Right renal cortex interstitium (tissue), 3 donors: Measurements from ENCODE around the gene SMARCD2. TPM values are rescaled to one million over a fixed set of nuclear protein-coding genes. Genes with fewer than 3 reads are reported as not detected.
"Not testable (repeated sequence)": the region's sequence is repeated elsewhere in the genome, so short reads cannot be mapped to it uniquely, and the experiment has no call there.

Experiments used
- DNase-seq, 3 donors: peaks; one replicate each; pipeline ENCODE4 v3.0.0-alpha.2; 2013; ENCODE audit warnings: low read depth in 3 of 3, low spot score in 2 of 3
- polyA plus RNA-seq, 3 donors: library from polyadenylated mRNA; unstranded; fragments of 120-200 nt; gene quantifications; one replicate each; pipeline ENCODE4 v1.2.1, GENCODE V29; 2013; ENCODE audit not compliant: insufficient read length in 3 of 3

Gene SMARCD2
- polyA plus RNA-seq, 3 donors = 52.7 to 56.1 (median 53.4) TPM

DNA sequence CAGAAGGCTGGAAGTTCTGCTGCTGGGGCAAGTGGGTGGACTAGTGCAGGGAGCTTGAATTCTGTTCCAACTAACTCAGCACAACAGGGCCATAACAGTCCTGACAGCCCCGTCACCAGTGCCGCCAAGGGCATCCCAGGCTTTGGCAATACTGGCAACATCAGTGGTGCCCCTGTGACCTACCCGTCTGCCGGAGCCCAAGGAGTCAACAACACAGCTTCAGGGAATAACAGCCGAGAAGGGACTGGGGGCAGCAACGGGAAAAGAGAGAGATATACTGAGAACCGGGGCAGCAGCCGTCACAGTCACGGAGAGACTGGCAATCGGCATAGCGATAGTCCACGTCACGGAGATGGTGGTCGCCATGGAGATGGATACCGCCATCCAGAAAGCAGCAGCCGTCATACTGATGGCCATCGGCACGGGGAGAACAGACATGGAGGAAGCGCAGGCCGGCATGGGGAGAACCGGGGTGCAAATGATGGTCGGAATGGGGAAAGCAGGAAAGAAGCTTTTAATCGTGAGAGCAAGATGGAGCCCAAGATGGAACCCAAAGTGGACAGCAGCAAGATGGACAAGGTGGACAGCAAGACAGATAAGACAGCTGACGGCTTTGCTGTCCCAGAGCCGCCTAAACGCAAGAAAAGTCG is 24.6 kb downstream of the SMARCD2 start:
- no peak for DNase-seq

DNA sequence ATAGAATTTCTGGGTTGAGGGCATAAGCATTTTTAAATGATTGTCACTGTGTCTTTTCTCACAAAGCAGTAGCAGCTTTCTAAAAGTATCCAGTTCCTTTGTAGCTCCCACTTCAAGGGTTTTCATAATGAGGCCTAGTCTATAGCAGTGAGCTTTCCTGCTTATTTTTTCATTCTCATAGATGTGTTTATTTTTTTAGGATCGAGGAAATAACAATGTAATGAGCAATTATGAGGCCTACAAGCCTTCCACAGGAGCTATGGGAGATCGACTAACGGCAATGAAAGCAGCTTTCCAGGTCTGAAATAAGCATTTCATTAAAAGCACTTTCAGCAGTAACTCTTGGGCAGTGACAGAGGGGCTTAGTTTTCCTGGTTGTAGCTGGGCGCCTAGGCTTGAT is 25.8 kb downstream of the SMARCD2 start:
- no peak for DNase-seq

DNA sequence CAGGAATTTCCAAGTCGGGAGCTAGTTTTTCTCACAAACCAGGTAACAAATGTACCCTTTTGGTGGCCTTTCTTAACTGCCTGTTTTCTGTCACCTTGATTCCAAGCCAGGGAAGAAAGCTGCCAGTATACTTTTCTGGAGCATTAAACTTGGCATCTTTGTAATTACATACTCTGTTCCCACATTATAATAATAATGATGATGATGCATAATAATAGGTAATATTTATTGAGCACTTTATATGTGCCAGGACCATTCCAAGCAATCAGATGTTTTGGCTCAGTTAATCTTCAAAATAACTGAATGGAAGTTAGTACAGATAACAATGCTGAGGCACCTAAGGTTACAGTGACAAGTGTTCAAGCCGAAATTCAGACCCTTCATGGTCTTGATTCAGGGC is 26.4 kb downstream of the SMARCD2 start:
- no peak for DNase-seq

DNA sequence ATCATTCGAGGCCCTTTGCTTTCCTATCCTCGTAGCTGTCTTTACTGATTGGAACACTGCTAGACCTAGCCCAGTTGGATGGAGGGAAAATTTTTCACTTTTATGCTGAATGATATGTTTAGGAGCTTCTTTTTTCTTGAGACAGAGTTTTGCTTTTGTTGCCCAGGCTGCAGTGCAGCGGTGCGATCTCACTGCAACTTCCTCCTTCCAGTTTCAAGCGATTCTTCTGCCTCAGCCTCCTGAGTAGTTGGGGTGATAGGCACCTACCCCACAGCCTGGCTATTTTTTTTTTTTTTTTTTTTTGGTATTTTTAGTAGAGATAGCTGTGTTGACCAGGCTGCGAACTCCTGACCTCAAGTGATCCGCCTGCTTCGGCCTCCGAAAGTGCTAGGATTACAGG is 32.5 kb downstream of the SMARCD2 start:
- no peak for DNase-seq

DNA sequence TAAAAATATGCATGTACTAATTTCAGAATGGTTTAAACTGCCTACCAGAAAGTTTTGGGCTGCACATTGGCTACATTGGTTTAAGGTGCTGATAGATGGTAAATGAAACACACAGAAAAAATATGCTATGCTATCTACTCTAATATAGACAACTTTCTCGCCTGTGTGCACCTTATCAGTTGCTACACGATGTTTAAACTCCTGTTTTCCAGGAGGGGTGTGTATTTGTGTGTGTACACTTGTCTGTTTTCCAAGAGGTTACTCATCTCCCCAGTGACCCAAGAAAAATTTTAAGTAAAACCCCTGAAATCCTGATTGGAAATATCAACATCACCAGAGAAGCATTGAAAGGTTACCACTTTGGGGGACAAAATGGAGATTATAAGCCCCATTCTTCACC is 36.9 kb downstream of the SMARCD2 start:
- DNase-seq = no peak

DNA sequence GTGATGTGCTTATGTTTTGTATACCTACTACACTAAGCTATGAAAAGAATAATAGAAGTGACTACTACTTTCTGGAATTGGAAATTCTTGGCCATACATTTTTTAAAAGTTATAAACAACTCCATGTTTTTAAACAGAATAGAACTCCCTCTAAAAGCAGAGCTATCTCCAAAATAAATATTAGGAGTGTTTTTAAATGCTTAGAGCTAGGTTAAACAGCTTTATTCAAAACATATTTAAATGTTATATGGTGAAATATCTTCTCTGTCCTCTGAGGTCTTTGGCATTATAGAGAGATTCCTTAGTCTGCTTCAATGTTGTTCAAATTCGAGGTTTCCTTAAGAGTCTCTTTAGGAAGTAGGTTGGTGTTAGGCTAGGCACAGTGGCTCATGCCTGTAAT is 38.2 kb downstream of the SMARCD2 start:
- DNase-seq = no peak

DNA sequence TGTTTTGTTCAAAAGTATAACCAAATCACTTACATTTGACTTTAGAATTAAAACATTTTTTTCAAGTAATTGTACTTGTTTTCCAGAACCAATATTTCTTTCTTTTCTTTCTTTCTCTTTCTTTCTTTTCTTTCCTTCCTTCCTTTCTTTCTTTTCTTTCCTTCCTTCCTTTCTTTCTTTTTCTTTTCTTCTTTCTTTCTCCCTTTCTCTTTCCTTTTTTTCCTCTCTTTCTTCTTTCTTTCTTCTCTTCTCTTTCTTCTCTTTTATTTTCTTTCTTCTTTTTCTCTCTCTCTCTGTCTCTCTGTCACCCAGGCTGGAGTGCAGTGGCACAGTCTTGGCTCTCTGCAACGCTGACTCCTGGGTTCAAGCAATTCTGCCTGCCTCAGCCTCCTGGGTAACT is 41.7 kb downstream of the SMARCD2 start:
- no peak for DNase-seq

DNA sequence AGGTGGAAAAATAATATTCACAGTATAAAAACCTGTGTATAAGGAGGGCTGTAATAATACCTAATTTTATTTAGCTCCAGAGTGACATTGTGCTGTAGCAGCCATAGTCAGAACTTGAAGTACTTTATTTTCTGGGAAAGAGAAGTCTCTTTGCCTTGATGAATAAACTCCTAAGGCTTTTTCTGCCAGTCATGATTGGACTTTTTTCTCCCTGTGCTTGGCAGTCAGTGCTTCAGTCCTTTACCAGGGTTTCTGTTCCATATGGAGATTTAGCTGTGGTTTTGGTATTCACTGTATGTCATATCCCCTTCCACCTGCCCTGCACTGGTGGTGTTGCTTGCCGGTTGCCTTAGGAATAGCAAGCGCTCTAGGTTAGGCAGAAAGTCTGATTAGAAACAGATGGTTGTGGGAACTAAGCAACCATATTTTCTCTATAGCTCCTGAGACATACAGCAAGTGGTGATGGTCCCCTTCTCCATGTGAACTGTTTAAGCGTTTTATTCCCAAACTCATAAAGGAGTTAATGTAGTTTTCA is 43.8 kb downstream of the SMARCD2 start:
- DNase-seq = no peak

DNA sequence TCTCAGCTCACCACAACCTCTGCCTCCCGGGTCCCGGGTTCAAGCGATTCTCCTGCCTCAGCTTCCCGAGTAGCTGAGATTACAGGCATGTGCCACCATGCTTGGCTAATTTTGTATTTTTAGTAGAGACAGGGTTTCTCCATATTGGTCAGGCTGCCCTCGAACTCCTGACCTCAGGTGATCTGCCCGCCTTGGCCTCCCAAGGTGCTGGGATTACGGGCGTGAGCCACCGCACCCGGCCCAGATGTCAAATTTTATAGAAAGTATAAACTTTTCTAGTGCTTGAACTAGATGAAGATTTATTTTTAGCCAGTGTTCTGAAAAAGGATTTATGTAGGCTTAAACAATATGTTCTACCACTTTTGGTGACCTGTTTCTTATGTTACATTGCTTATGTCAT is 46.1 kb downstream of the SMARCD2 start:
- DNase-seq = not testable (repeated sequence)

DNA sequence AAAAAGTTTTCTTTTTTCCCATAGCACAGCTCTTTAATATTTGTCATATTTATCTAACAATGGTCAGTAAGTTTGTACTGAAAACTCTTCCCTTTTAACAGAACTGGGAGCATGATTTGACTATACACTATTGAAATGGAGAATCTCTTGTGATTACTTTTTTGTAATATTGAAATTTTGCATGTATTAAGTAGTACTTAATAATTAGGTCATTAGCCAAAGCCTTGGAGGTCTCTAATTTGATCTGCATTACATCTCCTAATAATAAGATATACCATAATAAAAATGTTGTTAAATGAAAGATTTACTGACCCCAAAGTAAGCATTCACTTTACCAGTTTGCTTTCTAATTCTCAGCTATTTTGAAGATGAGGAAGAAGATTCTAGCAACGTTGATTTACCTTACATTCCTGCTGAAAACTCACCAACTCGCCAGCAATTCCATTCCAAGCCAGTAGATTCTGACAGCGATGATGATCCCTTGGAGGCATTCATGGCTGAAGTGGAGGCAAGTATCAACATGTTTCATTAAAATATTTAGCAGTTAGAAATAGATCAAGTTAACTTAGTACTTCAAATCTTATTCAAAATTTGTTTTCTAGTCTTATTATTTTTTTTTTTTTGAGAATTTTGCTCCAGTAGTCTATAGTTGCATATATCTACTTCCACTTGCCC is 50.3 kb downstream of the SMARCD2 start:
- no peak for DNase-seq

DNA sequence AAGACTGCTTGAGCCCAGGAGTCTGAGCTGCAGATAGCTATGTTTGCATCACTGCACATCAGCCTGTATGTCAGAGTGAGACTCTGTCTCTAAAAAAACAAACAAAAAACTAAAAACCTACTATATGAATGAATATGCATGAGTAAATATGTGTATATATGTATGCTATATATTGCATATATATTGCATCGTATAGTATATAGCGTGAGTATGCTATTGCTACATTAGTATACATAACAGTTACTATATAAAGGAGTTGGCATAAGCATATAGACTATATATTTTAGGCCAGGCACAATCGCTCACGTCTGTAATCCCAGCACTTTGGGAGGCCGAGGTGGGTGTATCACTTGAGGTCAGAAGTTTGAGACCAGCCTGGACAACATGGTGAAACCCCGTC is 52.4 kb downstream of the SMARCD2 start:
- DNase-seq = no peak

DNA sequence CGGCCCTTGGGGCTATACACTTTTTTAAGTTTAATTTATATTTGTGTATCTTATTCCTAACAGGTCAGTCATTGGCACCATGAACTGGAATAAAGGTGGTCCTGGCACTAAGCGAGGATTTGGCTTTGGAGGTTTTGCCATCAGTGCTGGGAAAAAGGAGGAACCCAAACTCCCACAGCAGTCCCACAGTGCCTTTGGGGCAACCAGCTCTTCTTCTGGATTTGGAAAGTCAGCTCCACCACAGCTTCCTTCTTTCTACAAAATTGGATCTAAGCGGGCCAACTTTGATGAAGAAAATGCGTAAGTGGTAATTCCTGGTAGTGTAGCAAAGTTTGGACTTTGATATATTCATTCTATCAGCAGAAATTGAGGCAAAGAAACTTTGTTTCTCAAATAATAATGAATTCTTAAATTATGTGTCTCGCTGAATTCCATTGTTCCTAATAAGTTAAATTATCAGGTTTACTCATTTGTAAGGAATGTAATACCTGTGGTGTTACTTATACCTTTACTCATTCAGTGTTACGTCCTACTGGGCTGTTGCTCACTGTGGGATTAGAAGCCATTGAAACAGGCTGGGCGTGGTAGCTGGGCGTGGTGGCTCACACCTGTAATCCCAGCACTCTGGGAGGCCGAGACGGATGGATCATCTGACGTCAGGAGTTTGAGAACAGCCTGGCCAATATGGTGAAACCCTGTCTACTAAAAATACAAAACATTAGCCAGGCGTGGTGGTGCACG is 55.3 kb downstream of the SMARCD2 start:
- DNase-seq = no peak

DNA sequence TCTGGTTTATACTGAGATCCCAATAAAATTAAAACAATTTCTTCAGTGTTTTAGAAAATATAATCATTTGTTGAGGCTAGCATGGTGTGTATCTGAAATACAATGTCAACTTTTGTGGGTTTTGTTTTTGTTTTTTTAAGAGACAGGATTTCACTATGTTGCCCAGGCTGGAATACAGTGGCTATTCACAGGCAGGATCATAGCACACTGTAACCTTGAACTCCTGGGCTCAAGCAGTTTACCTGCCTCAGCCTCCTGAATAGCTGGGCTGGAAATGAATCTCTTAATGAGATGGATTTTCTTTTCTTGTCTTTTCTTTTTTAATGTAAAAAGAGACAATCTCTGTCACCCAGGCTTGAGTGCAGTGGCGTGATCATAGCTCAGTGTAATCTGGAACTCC is 56.4 kb downstream of the SMARCD2 start:
- DNase-seq = no peak

DNA sequence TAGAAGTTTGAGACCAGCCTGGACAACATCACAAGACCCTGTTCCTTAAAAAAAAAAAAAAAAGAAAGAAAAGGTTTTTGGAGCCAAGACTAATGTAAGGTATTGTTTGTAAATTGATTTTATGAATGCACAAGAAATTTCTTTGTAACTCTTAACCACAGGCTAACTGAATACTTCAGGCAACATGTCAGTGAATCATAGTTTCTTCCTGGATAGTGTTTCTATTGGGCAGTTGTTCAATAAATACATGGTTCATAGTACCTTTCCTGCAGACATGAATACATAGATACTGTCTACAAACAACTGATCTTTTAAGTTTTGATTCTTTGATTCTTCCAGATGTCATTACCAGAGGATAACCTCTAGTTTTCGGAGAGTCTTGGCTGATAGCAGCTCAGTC is 56.9 kb downstream of the SMARCD2 start:
- DNase-seq = no peak

DNA sequence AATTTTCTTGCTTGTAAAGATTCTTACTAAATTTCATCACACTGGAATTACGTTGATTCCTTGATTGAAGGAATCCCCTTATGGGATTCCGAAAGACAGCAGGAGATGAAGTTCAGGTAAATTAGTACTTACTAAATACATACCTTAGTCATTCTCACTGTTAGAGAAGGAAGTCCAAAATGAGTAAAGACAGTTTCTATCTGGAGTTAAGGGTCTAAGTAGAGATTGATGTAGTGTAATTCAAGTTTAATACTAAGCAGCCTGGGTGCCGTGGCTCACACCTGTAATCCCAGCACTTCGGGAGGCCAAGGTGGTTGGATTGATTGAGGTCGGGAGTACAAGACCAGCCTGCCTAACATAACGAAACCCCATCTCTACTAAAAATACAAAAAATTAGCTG is 59.0 kb downstream of the SMARCD2 start:
- DNase-seq = no peak

Other genes with a start within 250 kb of the SMARCD2 start
- gene TACO1, start 241.8 kb downstream of the SMARCD2 start, polyA plus RNA-seq = 10 to 100 TPM; 27.1 to 28.2 (median 27.7) TPM
- gene MAP3K3, start 220.3 kb downstream of the SMARCD2 start, polyA plus RNA-seq = 10 to 100 TPM; 26.3 to 27.9 (median 27.2) TPM
- 10 to 100 TPM; 21.5 to 23.1 (median 22.3) TPM for gene LIMD2, start 142.6 kb downstream of the SMARCD2 start, polyA plus RNA-seq
- gene STRADA, start 100.9 kb downstream of the SMARCD2 start, polyA plus RNA-seq = 10 to 100 TPM; 41.0 to 43.9 (median 41.8) TPM
- 100 to 1,000 TPM; 116 to 129 (median 127) TPM for gene CCDC47, start 69.1 kb downstream of the SMARCD2 start, polyA plus RNA-seq
- 100 to 1,000 TPM; 154 to 189 (median 172) TPM for gene DDX42, start 68.5 kb downstream of the SMARCD2 start, polyA plus RNA-seq
- 100 to 1,000 TPM; 191 to 203 (median 198) TPM for gene PSMC5, start 15.3 kb downstream of the SMARCD2 start, polyA plus RNA-seq
- gene FTSJ3, start 15.0 kb downstream of the SMARCD2 start, polyA plus RNA-seq = 10 to 100 TPM; 53.1 to 76.9 (median 69.5) TPM
- 1 to 10 TPM in 2 of 3 donors, not detected in 1; 1.2 to 2.2 TPM for gene CSH2, start 31.0 kb upstream of the SMARCD2 start, polyA plus RNA-seq
- gene GH2, start 39.3 kb upstream of the SMARCD2 start, polyA plus RNA-seq = not detected
- gene CSH1, start 53.9 kb upstream of the SMARCD2 start, polyA plus RNA-seq = 1 to 10 TPM in 2 of 3 donors, under 1 TPM in 1; 0.40 to 7.5 (median 3.4) TPM
- not detected for gene CSHL1, start 68.6 kb upstream of the SMARCD2 start, polyA plus RNA-seq
- not detected for gene GH1, start 76.2 kb upstream of the SMARCD2 start, polyA plus RNA-seq
- gene CD79B, start 89.6 kb upstream of the SMARCD2 start, polyA plus RNA-seq = 1 to 10 TPM; 2.8 to 4.4 (median 3.5) TPM
- 1 to 10 TPM in 1 of 3 donors, under 1 TPM in 2; 0.85 to 1.3 (median 0.87) TPM for gene SCN4A, start 130.2 kb upstream of the SMARCD2 start, polyA plus RNA-seq
- 1 to 10 TPM; 2.3 to 3.4 (median 2.9) TPM for gene PRR29, start 155.7 kb upstream of the SMARCD2 start, polyA plus RNA-seq
- 10 to 100 TPM; 29.8 to 33.4 (median 31.2) TPM for gene ICAM2, start 177.9 kb upstream of the SMARCD2 start, polyA plus RNA-seq